K562 (cell line): ENCODE measurements around the gene S100P. TPM values are rescaled to one million over a fixed set of nuclear protein-coding genes. Genes with fewer than 3 reads are reported as not detected.

ENCODE experiments used
- COPS2 ChIP-seq: fragments of 450-650 bp; conservative IDR thresholded peaks from 2 replicates; pipeline ENCODE4 v1.6.1; 2016; ENCODE audit warnings: mild to moderate bottlenecking, moderate library complexity
- CSDE1 ChIP-seq, 2 experiments: fragments of 450-650 bp; IDR thresholded peaks; 2 replicates each; pipeline ENCODE4 v1.6.1; 2016; ENCODE audit warnings: mild to moderate bottlenecking in 1 of 2
- FIP1L1 ChIP-seq: fragments of 200-400 bp; formaldehyde crosslinking; IDR thresholded peaks from 2 replicates; pipeline ENCODE4 v1.6.1; 2018; ENCODE audit warnings: mild to moderate bottlenecking, low read depth, low read length; ENCODE audit not compliant: poor library complexity, severe bottlenecking
- MTA2 ChIP-seq: fragments of 450-650 bp; IDR thresholded peaks from 2 replicates; pipeline ENCODE4 v1.6.1; 2016; ENCODE audit warnings: low read depth
- PHTF2 ChIP-seq: fragments of 250-450 bp; sonication (Bioruptor Pico); IDR thresholded peaks from 2 replicates; pipeline ENCODE4 v1.5.0; 2021; ENCODE audit warnings: mild to moderate bottlenecking
- SMARCB1 ChIP-seq: IDR thresholded peaks from 2 replicates; pipeline ENCODE4 v1.6.1; 2011; ENCODE audit warnings: improper control_type of control experiment, low read depth; ENCODE audit not compliant: insufficient read length
- TFAM ChIP-seq: fragments of 250-450 bp; sonication (Bioruptor Pico); conservative IDR thresholded peaks from 2 replicates; pipeline ENCODE4 v1.5.0; 2021; ENCODE audit warnings: mild to moderate bottlenecking, moderate library complexity
- ZNF766 ChIP-seq: fragments of 200-800 bp; sonication (Bioruptor generic); conservative IDR thresholded peaks from 2 replicates; pipeline ENCODE4 v1.6.1; 2016; ENCODE audit warnings: missing genetic modification characterization, missing compliant biosample characterization
- polyA plus RNA-seq, 8 experiments: library from polyadenylated mRNA; depleted of rRNA in 4 of 8; stranded (reverse) in 5 of 8; unstranded in 3 of 8; fragments of >200 nt; fragmentation: Nextera tagmentation in 2 of 8; fragmentation: Illumina TruSeq in 1 of 8; extraction: Ambion mirVana in 2 of 8; extraction: Trizol in 1 of 8; gene quantifications; 2 replicates each; pipeline versions ENCODE4 v1.2.1 to v1.2.3, GENCODE V29; 2011 to 2014; ENCODE audit warnings: inconsistent platforms in 1 of 8, missing spikeins in 1 of 8
- total RNA-seq, 7 experiments: library from RNA; depleted of rRNA in 6 of 7; stranded (reverse); fragments of >200 nt in 6 of 7; fragmentation: Illumina TruSeq in 2 of 7; extraction: Trizol in 2 of 7; gene quantifications; 2 replicates each; pipeline versions ENCODE4 v1.2.1 to v1.2.3, GENCODE V29; 2011 to 2021; ENCODE audit warnings: low replicate concordance in 1 of 7
- TF ChIP-seq, protein P1 (sequence below): fragments of 200-400 bp; formaldehyde crosslinking; IDR thresholded peaks from 2 replicates; pipeline ENCODE4 v1.6.1; 2017; ENCODE audit warnings: mild to moderate bottlenecking, low read depth, low read length, moderate library complexity
- TF ChIP-seq, protein P2 (sequence below), 2 experiments: fragments of 450-650 bp; IDR thresholded peaks; 2 replicates each; pipeline ENCODE4 v1.6.1; 2016
- TF ChIP-seq, protein P3 (sequence below), 2 experiments: fragments of 450-650 bp in 1 of 2; sonication (generic) in 1 of 2; formaldehyde crosslinking in 1 of 2; IDR thresholded peaks; 2 replicates each; pipeline versions ENCODE4 v1.7.1 to v1.9.0; 2016 to 2022; ENCODE audit warnings: inconsistent platforms in 1 of 2, mild to moderate bottlenecking in 1 of 2, missing genetic modification reagents in 1 of 2
- TF ChIP-seq, protein P4 (sequence below), 2 experiments: fragments of 450-650 bp; conservative IDR thresholded peaks; 2 replicates each; pipeline ENCODE4 v1.6.1; 2017; ENCODE audit warnings: mild to moderate bottlenecking in 2 of 2, moderate library complexity in 2 of 2

S100P gene
- total and polyA plus RNA-seq, 9 of the 15 experiments (the other 6 are each of a cell fraction or from before 2014, with no cell fraction given) = 4.1 to 23.8 (median 7.5) TPM

DNA sequence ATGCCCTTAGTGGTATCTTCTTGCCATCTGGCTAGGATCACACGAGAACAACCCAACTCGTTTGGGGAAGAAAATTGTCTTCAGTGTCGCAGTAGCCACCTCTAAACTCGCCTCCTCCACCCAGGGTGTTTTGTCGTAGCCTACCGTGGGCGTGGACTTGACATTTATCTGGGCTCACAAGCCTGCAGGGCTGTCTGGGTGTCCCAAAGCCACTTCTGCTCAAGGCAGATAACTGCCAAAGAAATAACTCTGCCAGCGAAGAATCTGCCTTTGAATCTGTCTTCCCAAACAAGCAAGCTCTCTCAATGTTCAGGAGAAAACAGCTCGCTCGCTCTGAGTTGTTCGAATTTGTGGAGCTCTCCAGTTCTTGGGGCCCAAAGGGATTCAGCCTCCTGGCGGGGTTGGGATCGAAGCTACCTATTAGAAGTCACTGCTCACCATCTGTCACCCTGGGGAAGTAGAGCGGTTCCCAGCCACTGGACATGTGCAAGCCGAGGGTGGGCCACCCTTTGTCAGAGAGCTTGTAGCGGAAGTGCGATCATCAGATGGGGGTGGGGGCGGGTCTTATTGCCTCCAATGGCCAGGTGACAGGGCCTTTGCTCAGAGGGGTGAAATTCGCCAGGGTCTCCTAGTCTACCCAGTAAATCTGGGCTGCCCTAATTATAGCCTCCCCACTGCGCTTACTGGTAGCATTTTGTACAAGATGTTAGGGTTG is 37.1 kb downstream of the S100P start (continued):
- TF ChIP-seq CSDE1 (IDR thresholded peaks at IDR 0.05) (no peak), FIP1L1 (no peak), MTA2 (peak; percentile 97), TFAM (no peak), PHTF2 (no peak), ZNF766 (CRISPR knock-in tag) (peak; percentile 82; the same call in 1 of the 2 replicates), COPS2 (no peak), SMARCB1 (peak; percentile 11)
- TF ChIP-seq, protein P1, sequence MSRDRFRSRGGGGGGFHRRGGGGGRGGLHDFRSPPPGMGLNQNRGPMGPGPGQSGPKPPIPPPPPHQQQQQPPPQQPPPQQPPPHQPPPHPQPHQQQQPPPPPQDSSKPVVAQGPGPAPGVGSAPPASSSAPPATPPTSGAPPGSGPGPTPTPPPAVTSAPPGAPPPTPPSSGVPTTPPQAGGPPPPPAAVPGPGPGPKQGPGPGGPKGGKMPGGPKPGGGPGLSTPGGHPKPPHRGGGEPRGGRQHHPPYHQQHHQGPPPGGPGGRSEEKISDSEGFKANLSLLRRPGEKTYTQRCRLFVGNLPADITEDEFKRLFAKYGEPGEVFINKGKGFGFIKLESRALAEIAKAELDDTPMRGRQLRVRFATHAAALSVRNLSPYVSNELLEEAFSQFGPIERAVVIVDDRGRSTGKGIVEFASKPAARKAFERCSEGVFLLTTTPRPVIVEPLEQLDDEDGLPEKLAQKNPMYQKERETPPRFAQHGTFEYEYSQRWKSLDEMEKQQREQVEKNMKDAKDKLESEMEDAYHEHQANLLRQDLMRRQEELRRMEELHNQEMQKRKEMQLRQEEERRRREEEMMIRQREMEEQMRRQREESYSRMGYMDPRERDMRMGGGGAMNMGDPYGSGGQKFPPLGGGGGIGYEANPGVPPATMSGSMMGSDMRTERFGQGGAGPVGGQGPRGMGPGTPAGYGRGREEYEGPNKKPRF = no peak
- TF ChIP-seq, protein P2, sequence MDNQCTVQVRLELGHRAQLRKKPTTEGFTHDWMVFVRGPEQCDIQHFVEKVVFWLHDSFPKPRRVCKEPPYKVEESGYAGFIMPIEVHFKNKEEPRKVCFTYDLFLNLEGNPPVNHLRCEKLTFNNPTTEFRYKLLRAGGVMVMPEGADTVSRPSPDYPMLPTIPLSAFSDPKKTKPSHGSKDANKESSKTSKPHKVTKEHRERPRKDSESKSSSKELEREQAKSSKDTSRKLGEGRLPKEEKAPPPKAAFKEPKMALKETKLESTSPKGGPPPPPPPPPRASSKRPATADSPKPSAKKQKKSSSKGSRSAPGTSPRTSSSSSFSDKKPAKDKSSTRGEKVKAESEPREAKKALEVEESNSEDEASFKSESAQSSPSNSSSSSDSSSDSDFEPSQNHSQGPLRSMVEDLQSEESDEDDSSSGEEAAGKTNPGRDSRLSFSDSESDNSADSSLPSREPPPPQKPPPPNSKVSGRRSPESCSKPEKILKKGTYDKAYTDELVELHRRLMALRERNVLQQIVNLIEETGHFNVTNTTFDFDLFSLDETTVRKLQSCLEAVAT (IDR thresholded peaks at IDR 0.05) = peak in 1 of 2 experiments; percentile 78; a peak in 2 of 4 replicates
- TF ChIP-seq, protein P3, sequence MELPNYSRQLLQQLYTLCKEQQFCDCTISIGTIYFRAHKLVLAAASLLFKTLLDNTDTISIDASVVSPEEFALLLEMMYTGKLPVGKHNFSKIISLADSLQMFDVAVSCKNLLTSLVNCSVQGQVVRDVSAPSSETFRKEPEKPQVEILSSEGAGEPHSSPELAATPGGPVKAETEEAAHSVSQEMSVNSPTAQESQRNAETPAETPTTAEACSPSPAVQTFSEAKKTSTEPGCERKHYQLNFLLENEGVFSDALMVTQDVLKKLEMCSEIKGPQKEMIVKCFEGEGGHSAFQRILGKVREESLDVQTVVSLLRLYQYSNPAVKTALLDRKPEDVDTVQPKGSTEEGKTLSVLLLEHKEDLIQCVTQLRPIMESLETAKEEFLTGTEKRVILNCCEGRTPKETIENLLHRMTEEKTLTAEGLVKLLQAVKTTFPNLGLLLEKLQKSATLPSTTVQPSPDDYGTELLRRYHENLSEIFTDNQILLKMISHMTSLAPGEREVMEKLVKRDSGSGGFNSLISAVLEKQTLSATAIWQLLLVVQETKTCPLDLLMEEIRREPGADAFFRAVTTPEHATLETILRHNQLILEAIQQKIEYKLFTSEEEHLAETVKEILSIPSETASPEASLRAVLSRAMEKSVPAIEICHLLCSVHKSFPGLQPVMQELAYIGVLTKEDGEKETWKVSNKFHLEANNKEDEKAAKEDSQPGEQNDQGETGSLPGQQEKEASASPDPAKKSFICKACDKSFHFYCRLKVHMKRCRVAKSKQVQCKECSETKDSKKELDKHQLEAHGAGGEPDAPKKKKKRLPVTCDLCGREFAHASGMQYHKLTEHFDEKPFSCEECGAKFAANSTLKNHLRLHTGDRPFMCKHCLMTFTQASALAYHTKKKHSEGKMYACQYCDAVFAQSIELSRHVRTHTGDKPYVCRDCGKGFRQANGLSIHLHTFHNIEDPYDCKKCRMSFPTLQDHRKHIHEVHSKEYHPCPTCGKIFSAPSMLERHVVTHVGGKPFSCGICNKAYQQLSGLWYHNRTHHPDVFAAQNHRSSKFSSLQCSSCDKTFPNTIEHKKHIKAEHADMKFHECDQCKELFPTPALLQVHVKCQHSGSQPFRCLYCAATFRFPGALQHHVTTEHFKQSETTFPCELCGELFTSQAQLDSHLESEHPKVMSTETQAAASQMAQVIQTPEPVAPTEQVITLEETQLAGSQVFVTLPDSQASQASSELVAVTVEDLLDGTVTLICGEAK (IDR thresholded peaks at IDR 0.05) = peak; percentile 12; the same call in 1 of the 2 replicates
- TF ChIP-seq, protein P3 (CRISPR knock-in tag; IDR thresholded peaks at IDR 0.05) = no peak
- TF ChIP-seq, protein P4, sequence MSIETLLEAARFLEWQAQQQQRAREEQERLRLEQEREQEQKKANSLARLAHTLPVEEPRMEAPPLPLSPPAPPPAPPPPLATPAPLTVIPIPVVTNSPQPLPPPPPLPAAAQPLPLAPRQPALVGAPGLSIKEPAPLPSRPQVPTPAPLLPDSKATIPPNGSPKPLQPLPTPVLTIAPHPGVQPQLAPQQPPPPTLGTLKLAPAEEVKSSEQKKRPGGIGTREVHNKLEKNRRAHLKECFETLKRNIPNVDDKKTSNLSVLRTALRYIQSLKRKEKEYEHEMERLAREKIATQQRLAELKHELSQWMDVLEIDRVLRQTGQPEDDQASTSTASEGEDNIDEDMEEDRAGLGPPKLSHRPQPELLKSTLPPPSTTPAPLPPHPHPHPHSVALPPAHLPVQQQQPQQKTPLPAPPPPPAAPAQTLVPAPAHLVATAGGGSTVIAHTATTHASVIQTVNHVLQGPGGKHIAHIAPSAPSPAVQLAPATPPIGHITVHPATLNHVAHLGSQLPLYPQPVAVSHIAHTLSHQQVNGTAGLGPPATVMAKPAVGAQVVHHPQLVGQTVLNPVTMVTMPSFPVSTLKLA (conservative IDR thresholded peaks at IDR 0.05) = peak; percentile 72 to 85
